Astrocyte (in vitro differentiated cells and primary cell): Measurements from ENCODE around the gene C19orf73. TPM values are rescaled to one million over a fixed set of nuclear protein-coding genes. Genes with fewer than 3 reads are reported as not detected.
A peak's percentile ranks its signal among the peaks of the same experiment; 100 is the strongest.

Experiments
- DNase-seq: peaks from one replicate; pipeline ENCODE4 v3.0.0-alpha.2; 2010; ENCODE audit warnings: low read depth
- FAIRE-seq: peaks from 2 replicates; lab custom pipeline; 2011; peaks lifted over from hg19 to GRCh38; lab: Jason Lieb, UNC
- H2AFZ ChIP-seq: 2 replicates; pipeline ENCODE4 v1.6.0; 2012; ENCODE audit warnings: low read depth, low read length, inconsistent platforms
- H3K27ac ChIP-seq: 2 replicates; pipeline ENCODE4 v1.5.1; 2011; ENCODE audit warnings: low read depth, low read length, inconsistent platforms
- H3K27me3 ChIP-seq: 2 replicates; pipeline ENCODE4 v1.6.0; 2011; ENCODE audit warnings: low read length, inconsistent platforms; ENCODE audit not compliant: insufficient read depth
- H3K36me3 ChIP-seq: 2 replicates; pipeline ENCODE4 v1.5.1; 2011; ENCODE audit warnings: low read length, inconsistent platforms; ENCODE audit not compliant: insufficient read depth
- H3K4me1 ChIP-seq: 2 replicates; pipeline ENCODE4 v1.5.1; 2011; ENCODE audit warnings: low read length, inconsistent platforms; ENCODE audit not compliant: insufficient read depth
- H3K4me2 ChIP-seq: 2 replicates; pipeline ENCODE4 v1.6.0; 2012; ENCODE audit warnings: low read length, inconsistent platforms
- H3K4me3 ChIP-seq: 2 replicates; pipeline ENCODE4 v1.5.1; 2011; ENCODE audit warnings: low read depth, mild to moderate bottlenecking, low read length, inconsistent platforms; ENCODE audit not compliant: insufficient read depth
- H3K79me2 ChIP-seq: 2 replicates; pipeline ENCODE4 v1.6.0; 2012; ENCODE audit warnings: mild to moderate bottlenecking, low read length, inconsistent platforms; ENCODE audit not compliant: insufficient read depth
- H3K9ac ChIP-seq: 2 replicates; pipeline ENCODE4 v1.6.0; 2012; ENCODE audit warnings: mild to moderate bottlenecking, low read length, inconsistent platforms
- H3K9me3 ChIP-seq: 2 replicates; pipeline ENCODE4 v1.5.1; 2012; ENCODE audit warnings: low read depth, mild to moderate bottlenecking, low read length, inconsistent platforms; ENCODE audit not compliant: insufficient read depth
- H4K20me1 ChIP-seq: 2 replicates; pipeline ENCODE4 v1.6.0; 2012; ENCODE audit warnings: low read length, inconsistent platforms; ENCODE audit not compliant: insufficient read depth
- H3K27ac Mint-ChIP-seq: one replicate; pipeline ENCODE4 v1.8.0; 2021; ENCODE audit warnings: mild to moderate bottlenecking, mixed read lengths; ENCODE audit not compliant: unreplicated experiment
- H3K27me3 Mint-ChIP-seq: one replicate; pipeline ENCODE4 v1.8.0; 2021; ENCODE audit warnings: low read depth, mixed read lengths; ENCODE audit not compliant: unreplicated experiment
- H3K36me3 Mint-ChIP-seq: one replicate; pipeline ENCODE4 v1.8.0; 2021; ENCODE audit warnings: low read depth, mixed read lengths; ENCODE audit not compliant: unreplicated experiment
- H3K4me1 Mint-ChIP-seq: one replicate; pipeline ENCODE4 v1.8.0; 2021; ENCODE audit warnings: low read depth, mixed read lengths; ENCODE audit not compliant: unreplicated experiment
- H3K4me3 Mint-ChIP-seq: one replicate; pipeline ENCODE4 v1.8.0; 2021; ENCODE audit warnings: mild to moderate bottlenecking, moderate library complexity, mixed read lengths; ENCODE audit not compliant: unreplicated experiment
- H3K9me3 Mint-ChIP-seq: one replicate; pipeline ENCODE4 v1.8.0; 2021; ENCODE audit warnings: mild to moderate bottlenecking, mixed read lengths; ENCODE audit not compliant: unreplicated experiment
- CTCF ChIP-seq: IDR thresholded peaks from 2 replicates; pipeline ENCODE4 v1.5.1; 2011; ENCODE audit warnings: low read depth, mild to moderate bottlenecking, inconsistent platforms, low read length, moderate library complexity; ENCODE audit not compliant: insufficient read depth
- EZH2 ChIP-seq: IDR thresholded peaks from 2 replicates; pipeline ENCODE4 v1.6.1; 2012; ENCODE audit warnings: mild to moderate bottlenecking, low read length, inconsistent platforms; ENCODE audit not compliant: insufficient read depth
- total RNA-seq: library from RNA; stranded (reverse); gene quantifications from 2 replicates; pipeline ENCODE4 v1.2.1, GENCODE V29; 2021

C19orf73 gene
- total RNA-seq, 1 donor from 2014 or later, result 0.73 TPM

GRCh38 chr19:49107625-49108459 is 11.1 kb downstream of the C19orf73 start:
- Histone ChIP-seq H3K79me2 (peaks cover 17% of the 10 kb centered on the region), H4K20me1 (peaks cover 69% of the 10 kb centered on the region), H3K9me3 (no peaks in the 10 kb centered on the region), H3K27me3 (no peaks in the 10 kb centered on the region), H3K4me3 (no peak overlapping the region), H3K36me3 (peaks cover 26% of the 10 kb centered on the region), H3K27ac (no peak overlapping the region), H3K4me2 (no peak overlapping the region), H3K9ac (no peak overlapping the region), H3K4me1 (peaks cover 11% of the 10 kb centered on the region), H2AFZ (no peak overlapping the region)
- Mint-ChIP-seq H3K4me1 (peaks cover 16% of the 10 kb centered on the region), H3K4me3 (no peak overlapping the region), H3K27me3 (no peaks in the 10 kb centered on the region), H3K27ac (no peak overlapping the region), H3K9me3 (no peaks in the 10 kb centered on the region), H3K36me3 (peaks cover 30% of the 10 kb centered on the region)
- FAIRE-seq (no peak), DNase-seq (no peak)
- TF ChIP-seq EZH2 (no peak), CTCF (no peak)

GRCh38 chr19:49106648-49107135 is 12.3 kb downstream of the C19orf73 start:
- no peak overlapping the region for H3K4me3 Mint-ChIP-seq
- peaks cover 76% of the 10 kb centered on the region for H4K20me1 ChIP-seq

More at GRCh38 chr19:49106648-49107135, 12.3 kb downstream of the C19orf73 start:
- no peak overlapping the region for H3K9ac ChIP-seq
- H3K9me3 ChIP-seq, result no peaks in the 10 kb centered on the region
- DNase-seq, result no peak
- H2AFZ ChIP-seq, result no peak overlapping the region
- TF ChIP-seq CTCF, result peak; percentile 69
- TF ChIP-seq EZH2, result no peak
- H3K27me3 ChIP-seq, result no peaks in the 10 kb centered on the region
- peaks cover 28% of the 10 kb centered on the region for H3K36me3 ChIP-seq
- no peak overlapping the region for H3K4me3 ChIP-seq
- peaks cover 28% of the 10 kb centered on the region for H3K36me3 Mint-ChIP-seq
- no peaks in the 10 kb centered on the region for H3K9me3 Mint-ChIP-seq
- H3K27me3 Mint-ChIP-seq, result no peaks in the 10 kb centered on the region
- H3K4me1 ChIP-seq, result peaks cover 11% of the 10 kb centered on the region
- H3K4me1 Mint-ChIP-seq, result peaks cover 16% of the 10 kb centered on the region
- no peak overlapping the region for H3K27ac ChIP-seq
- FAIRE-seq, result no peak
- no peak overlapping the region for H3K27ac Mint-ChIP-seq
- peaks cover 23% of the 10 kb centered on the region for H3K79me2 ChIP-seq
- no peak overlapping the region for H3K4me2 ChIP-seq
